ENCODE measurements around the gene B3GALT4.

Gene B3GALT4, protein sequence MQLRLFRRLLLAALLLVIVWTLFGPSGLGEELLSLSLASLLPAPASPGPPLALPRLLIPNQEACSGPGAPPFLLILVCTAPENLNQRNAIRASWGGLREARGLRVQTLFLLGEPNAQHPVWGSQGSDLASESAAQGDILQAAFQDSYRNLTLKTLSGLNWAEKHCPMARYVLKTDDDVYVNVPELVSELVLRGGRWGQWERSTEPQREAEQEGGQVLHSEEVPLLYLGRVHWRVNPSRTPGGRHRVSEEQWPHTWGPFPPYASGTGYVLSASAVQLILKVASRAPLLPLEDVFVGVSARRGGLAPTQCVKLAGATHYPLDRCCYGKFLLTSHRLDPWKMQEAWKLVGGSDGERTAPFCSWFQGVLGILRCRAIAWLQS

DNA sequence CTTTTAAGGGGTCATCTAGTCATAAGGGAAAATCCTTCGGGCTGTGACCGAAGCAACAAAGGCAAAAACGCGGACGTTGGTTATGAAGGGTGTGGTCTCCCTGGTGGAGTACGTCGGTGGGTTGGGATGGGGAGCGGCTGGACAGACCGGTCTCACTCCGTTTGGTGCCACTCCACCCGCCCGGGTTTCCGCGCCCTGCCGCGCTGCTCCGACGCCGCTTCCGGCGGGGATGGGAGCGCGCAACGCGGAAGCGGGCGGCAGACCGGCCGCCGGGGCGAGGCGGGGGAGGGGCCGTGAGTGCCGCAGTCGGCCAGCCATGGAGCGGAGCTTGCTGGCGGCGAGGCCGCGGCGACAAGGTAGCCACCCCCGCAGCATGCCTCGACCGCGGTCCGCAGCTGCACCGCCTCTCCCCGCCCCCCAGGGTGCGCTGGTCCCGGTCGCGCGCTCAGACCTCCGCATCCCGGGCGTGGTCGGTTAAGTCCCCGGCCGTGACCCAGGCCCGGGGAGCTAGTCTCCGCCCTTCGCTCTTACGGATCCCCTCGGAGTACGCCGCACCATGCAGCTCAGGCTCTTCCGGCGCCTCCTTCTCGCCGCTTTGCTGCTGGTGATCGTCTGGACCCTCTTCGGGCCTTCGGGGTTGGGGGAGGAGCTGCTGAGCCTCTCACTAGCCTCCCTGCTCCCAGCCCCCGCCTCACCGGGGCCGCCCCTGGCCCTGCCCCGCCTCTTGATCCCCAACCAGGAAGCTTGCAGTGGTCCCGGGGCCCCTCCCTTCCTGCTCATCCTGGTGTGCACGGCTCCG, at the start of gene B3GALT4:
TSS of gene B3GALT4 (plus strand) at position 260 of the 799 bp plus-strand sequence. CDS start at position 557, 297 bp downstream.
- peak within 1 kb of the TSS; percentile 83 to 99 (median 95) for H3K9ac ChIP-seq
- H3K4me2 ChIP-seq, result peak within 1 kb of the TSS; percentile 90 to 99 (median 97)
- no peaks in the 10 kb centered on the region for H3K9me3 ChIP-seq (replicated peaks in 1 of 11)
- H4K20me1 ChIP-seq, result peaks cover 35 to 95% (median 84%) of the 10 kb centered on the region in 11 experiments; a peak in 21 of 22 replicates
- H3K27me3 ChIP-seq, result no peaks in the 10 kb centered on the region
- peak within 1 kb of the TSS; percentile 78 to 99 (median 84) for H3K27ac ChIP-seq
- peak within 1 kb of the TSS; percentile 69 to 92 (median 86) for H3K4me3 ChIP-seq
- H3K36me3 ChIP-seq, result peaks cover 59 to 87% (median 80%) of the 10 kb centered on the region in 11 experiments
- peaks cover 71 to 88% (median 77%) of the 10 kb centered on the region in 10 experiments for H3K4me1 ChIP-seq
- TF ChIP-seq Cebpa-rat (IDR thresholded peaks at IDR 0.05), result no peak

GRCh38 chr6:33235221-33235634, 41.7 kb upstream of the B3GALT4 start:
- Histone ChIP-seq H3K27ac (peak overlapping the region in 1 of 11 experiments; percentile 36; a peak in 1 of 22 replicates), H3K9ac (0 out of 22 replicates have a peak overlapping the region, but pooled peaks of 1 of the 11 experiments have one; percentile 1), H3K9me3 (replicated peaks in 1 of 11) (no peaks in the 10 kb centered on the region), H3K36me3 (no peaks in the 10 kb centered on the region), H3K4me1 (peaks cover 0 to 48% (median 35%) of the 10 kb centered on the region in 10 experiments; a peak in 16 of 20 replicates), H3K27me3 (no peaks in the 10 kb centered on the region), H3K4me2 (peak overlapping the region in 9 of 11 experiments; percentile 38 to 78 (median 63); a peak in 18 of 22 replicates), H3K4me3 (no peak overlapping the region), H4K20me1 (no peaks in the 10 kb centered on the region)
- TF ChIP-seq Cebpa-rat (IDR thresholded peaks at IDR 0.05), result no peak

GRCh38 chr6:33236328-33236727, 40.6 kb upstream of the B3GALT4 start:
- peak overlapping the region in 8 of 11 experiments; percentile 22 to 78 (median 67); a peak in 15 of 22 replicates for H3K4me2 ChIP-seq
- H3K27me3 ChIP-seq, result no peaks in the 10 kb centered on the region
- H3K27ac ChIP-seq, result no peak overlapping the region
- TF ChIP-seq Cebpa-rat (IDR thresholded peaks at IDR 0.05), result no peak
- H3K9me3 ChIP-seq (replicated peaks in 1 of 11), result no peaks in the 10 kb centered on the region
- no peaks in the 10 kb centered on the region for H4K20me1 ChIP-seq
- H3K4me1 ChIP-seq, result peaks cover 1 to 41% (median 32%) of the 10 kb centered on the region in 10 experiments; a peak in 17 of 20 replicates
- no peak overlapping the region for H3K4me3 ChIP-seq
- H3K36me3 ChIP-seq, result no peaks in the 10 kb centered on the region
- H3K9ac ChIP-seq, result no peak overlapping the region

DNA sequence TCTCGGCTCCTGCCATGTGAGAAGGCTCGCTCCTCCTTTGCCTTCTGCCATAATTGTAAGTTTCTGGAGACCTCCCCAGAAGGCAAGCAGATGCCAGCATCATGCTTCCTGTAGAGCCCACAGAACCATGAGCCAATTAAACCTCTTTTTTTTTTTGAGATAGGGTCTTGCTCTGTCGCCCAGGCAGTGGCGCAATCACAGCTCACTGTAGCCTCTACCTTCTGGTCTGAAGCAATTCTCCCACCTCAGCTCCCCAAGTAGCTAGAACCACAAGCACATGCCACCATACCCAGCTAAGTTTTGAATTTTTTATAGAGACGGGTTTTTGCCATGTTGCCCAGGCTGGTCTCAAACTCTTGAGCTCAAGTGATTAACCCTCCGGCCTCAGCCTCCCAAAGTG, 40.1 kb upstream of the B3GALT4 start:
- no peaks in the 10 kb centered on the region for H4K20me1 ChIP-seq
- no peaks in the 10 kb centered on the region for H3K9me3 ChIP-seq (replicated peaks in 1 of 11)
- no peak overlapping the region for H3K4me3 ChIP-seq
- no peak overlapping the region for H3K27ac ChIP-seq
- no peaks in the 10 kb centered on the region for H3K36me3 ChIP-seq
- no peaks in the 10 kb centered on the region for H3K27me3 ChIP-seq
- H3K4me1 ChIP-seq, result peaks cover 7 to 41% (median 32%) of the 10 kb centered on the region in 10 experiments; a peak in 17 of 20 replicates
- peak in 4 of 11 experiments; percentile 55 to 74 (median 61); a peak in 7 of 22 replicates for TF ChIP-seq Cebpa-rat (IDR thresholded peaks at IDR 0.05)
- H3K9ac ChIP-seq, result no peak overlapping the region
- peak overlapping the region in 8 of 11 experiments; percentile 22 to 78 (median 67); a peak in 15 of 22 replicates for H3K4me2 ChIP-seq

- no peaks in the 10 kb centered on the region for H4K20me1 ChIP-seq
- H3K4me2 ChIP-seq, result peak overlapping the region in 7 of 11 experiments; percentile 12 to 78 (median 36); a peak in 6 of 22 replicates
- H3K4me1 ChIP-seq, result peaks cover 8 to 41% (median 32%) of the 10 kb centered on the region in 10 experiments; a peak in 17 of 20 replicates
- H3K4me3 ChIP-seq, result no peak overlapping the region
- H3K9ac ChIP-seq, result no peak overlapping the region
- no peak for TF ChIP-seq Cebpa-rat (IDR thresholded peaks at IDR 0.05)
- H3K27me3 ChIP-seq, result no peaks in the 10 kb centered on the region
- H3K9me3 ChIP-seq (replicated peaks in 1 of 11), result no peaks in the 10 kb centered on the region
- no peaks in the 10 kb centered on the region for H3K36me3 ChIP-seq
- no peak overlapping the region for H3K27ac ChIP-seq
Measured at GRCh38 chr6:33237741-33238140, 39.2 kb upstream of the B3GALT4 start.

DNA sequence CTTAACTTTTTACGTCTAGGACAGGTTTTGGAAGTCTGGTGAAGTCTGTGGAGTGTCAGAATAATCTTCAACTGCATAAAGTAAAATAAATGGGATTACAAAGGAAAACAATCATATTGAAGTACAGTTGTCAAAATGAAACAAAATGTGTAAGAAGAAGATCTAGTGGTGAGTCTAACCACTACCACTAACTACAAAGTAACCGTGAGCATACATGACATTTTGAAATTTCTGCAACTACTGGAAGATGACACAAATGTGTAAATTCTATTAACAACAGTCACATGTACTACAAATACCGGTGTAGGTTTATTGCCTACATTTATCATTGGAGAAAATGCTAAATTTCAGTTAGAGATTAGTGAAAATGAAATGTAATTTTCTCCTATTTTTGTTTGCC, 35.0 kb upstream of the B3GALT4 start:
- peaks cover 4 to 11% (median 8%) of the 10 kb centered on the region in 10 experiments; a peak in 13 of 20 replicates for H3K4me1 ChIP-seq
- no peak overlapping the region for H3K27ac ChIP-seq
- no peaks in the 10 kb centered on the region for H3K36me3 ChIP-seq
- no peaks in the 10 kb centered on the region for H3K27me3 ChIP-seq
- no peaks in the 10 kb centered on the region for H3K9me3 ChIP-seq (replicated peaks in 1 of 11)
- TF ChIP-seq Cebpa-rat (IDR thresholded peaks at IDR 0.05), result no peak
- H3K9ac ChIP-seq, result no peak overlapping the region
- H4K20me1 ChIP-seq, result no peaks in the 10 kb centered on the region
- no peak overlapping the region for H3K4me3 ChIP-seq
- no peak overlapping the region; a peak in 1 of 22 replicates for H3K4me2 ChIP-seq

DNA sequence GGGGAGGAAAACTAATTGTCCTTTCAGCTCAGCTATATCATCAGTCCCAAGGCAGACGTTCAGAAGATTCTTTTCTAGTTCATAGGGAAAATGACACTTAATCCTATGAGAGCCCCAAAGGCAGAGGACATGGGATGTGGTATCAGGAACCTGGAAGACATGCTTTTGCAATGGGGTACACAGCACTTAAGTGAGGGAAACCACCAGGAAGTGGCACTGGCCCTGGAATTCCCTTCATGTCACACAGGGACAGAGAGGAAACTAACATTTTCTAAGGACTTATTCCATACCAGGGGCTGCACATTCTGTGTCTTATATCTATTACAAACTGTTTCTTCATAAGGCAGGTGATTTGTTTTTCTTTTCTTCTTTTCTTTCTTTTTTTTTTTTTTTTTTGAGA, 33.4 kb upstream of the B3GALT4 start:
- Histone ChIP-seq H3K4me1 (peaks cover under 1 to 11% (median 5%) of the 10 kb centered on the region in 10 experiments; a peak in 13 of 20 replicates), H3K9me3 (replicated peaks in 1 of 11) (no peaks in the 10 kb centered on the region), H4K20me1 (no peaks in the 10 kb centered on the region), H3K27ac (no peak overlapping the region), H3K36me3 (no peaks in the 10 kb centered on the region), H3K4me2 (no peak overlapping the region), H3K4me3 (no peak overlapping the region), H3K27me3 (no peaks in the 10 kb centered on the region), H3K9ac (no peak overlapping the region)
- TF ChIP-seq Cebpa-rat (IDR thresholded peaks at IDR 0.05), result no peak

DNA sequence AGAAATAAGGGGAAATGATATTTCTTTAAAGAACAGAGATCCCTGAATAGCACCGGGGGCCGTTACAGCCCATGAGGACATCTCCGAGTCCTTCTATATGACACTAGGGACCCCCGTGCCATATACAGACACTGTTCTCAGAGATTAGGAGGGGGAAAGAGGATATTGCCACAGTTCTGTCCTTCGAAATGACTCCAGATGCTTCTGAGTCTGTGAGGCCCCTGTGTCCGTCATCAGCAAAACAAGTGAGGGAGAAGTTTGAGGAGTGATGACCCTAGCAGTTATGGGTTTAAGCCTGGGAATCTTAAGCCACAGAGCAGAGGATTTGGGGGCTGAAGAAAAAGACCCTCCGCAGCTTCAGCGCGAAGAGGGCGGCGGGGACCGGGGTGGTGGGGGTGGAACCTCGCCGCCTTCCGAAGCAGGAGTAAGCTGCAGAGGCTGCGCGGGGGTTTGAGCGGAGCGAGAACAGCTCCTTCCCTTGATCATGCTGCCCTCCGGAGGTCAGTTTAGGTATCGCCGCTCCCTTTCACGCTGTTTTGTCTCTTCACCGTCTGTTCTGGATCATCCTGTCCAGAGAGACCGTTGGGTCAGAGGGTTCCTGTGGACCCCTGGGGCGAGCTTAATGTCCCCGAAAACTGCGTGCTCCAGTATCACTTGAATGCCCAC, 28.8 kb upstream of the B3GALT4 start:
- H3K4me3 ChIP-seq, result peak overlapping the region; percentile 47 to 75 (median 68)
- peak overlapping the region; percentile 96 to 100 (median 99) for H3K4me2 ChIP-seq
- no peaks in the 10 kb centered on the region for H4K20me1 ChIP-seq
- no peaks in the 10 kb centered on the region for H3K9me3 ChIP-seq (replicated peaks in 1 of 11)
- H3K4me1 ChIP-seq, result peaks cover 20 to 45% (median 32%) of the 10 kb centered on the region in 10 experiments
- H3K27ac ChIP-seq, result peak overlapping the region; percentile 84 to 96 (median 91)
- H3K9ac ChIP-seq, result peak overlapping the region; percentile 77 to 92 (median 87)
- TF ChIP-seq Cebpa-rat (IDR thresholded peaks at IDR 0.05), result no peak
- H3K27me3 ChIP-seq, result no peaks in the 10 kb centered on the region
- peaks cover 0 to 30% (median 15%) of the 10 kb centered on the region in 11 experiments; a peak in 16 of 22 replicates for H3K36me3 ChIP-seq
